ENCODE results near the gene DNAH17. TPM values are rescaled to one million over a fixed set of nuclear protein-coding genes. Genes with fewer than 3 reads are reported as not detected.
A peak's percentile ranks its signal among the peaks of the same experiment; 100 is the strongest.

DNAH17 gene
- total and polyA plus RNA-seq, 2 donors, result 0.28 to 0.30 TPM

GRCh38 chr17:78583091-78583490 lies 5.9 kb upstream of the DNAH17 start:
- peaks cover 0 to 2% of the 10 kb centered on the region in 2 donors for H3K27me3 ChIP-seq (ENCODE audit: control insufficient read depth in 2 of 2, insufficient read depth in 1 of 2, low read length in 1 of 2)
- H3K4me3 ChIP-seq (ENCODE audit: low read length in 2 of 2), result no peak overlapping the region
- H3K36me3 ChIP-seq (ENCODE audit: control insufficient read depth in 2 of 2, insufficient read depth in 2 of 2, low read length in 1 of 2), result no peaks in the 10 kb centered on the region
- 60% methylated on average over 4 of the region's 4 CpGs for WGBS
- H3K27ac ChIP-seq (ENCODE audit: low read depth in 1 of 2, low read length in 1 of 2), result no peak overlapping the region
- H3K4me1 ChIP-seq (ENCODE audit: control insufficient read depth in 2 of 2, insufficient read depth in 2 of 2, low read length in 2 of 2), result no peaks in the 10 kb centered on the region
- no peaks in the 10 kb centered on the region for H3K9me3 ChIP-seq (ENCODE audit: control insufficient read depth in 2 of 2, insufficient read depth in 1 of 2, low read length in 1 of 2)
- peak in 2 of 9 donors; percentile 12 to 18 for DNase-seq (ENCODE audit: low read depth in 6 of 9, low spot score in 9 of 9)

- no peak overlapping the region for H3K27ac ChIP-seq (ENCODE audit: low read depth in 1 of 2, low read length in 1 of 2)
- H3K4me1 ChIP-seq (ENCODE audit: control insufficient read depth in 2 of 2, insufficient read depth in 2 of 2, low read length in 2 of 2), result no peaks in the 10 kb centered on the region
- 92% methylated on average over 5 of the region's 5 CpGs for WGBS
Observed at GRCh38 chr17:78581304-78581703, 4.1 kb upstream of the DNAH17 start.

GRCh38 chr17:78580277-78580804 lies 3.1 kb upstream of the DNAH17 start:
- Histone ChIP-seq H3K4me1 (ENCODE audit: control insufficient read depth in 2 of 2, insufficient read depth in 2 of 2, low read length in 2 of 2) (no peaks in the 10 kb centered on the region), H3K4me3 (ENCODE audit: low read length in 2 of 2) (no peak overlapping the region), H3K9me3 (ENCODE audit: control insufficient read depth in 2 of 2, insufficient read depth in 1 of 2, low read length in 1 of 2) (no peaks in the 10 kb centered on the region), H3K36me3 (ENCODE audit: control insufficient read depth in 2 of 2, insufficient read depth in 2 of 2, low read length in 1 of 2) (no peaks in the 10 kb centered on the region), H3K27me3 (ENCODE audit: control insufficient read depth in 2 of 2, insufficient read depth in 1 of 2, low read length in 1 of 2) (peaks cover 0 to 2% of the 10 kb centered on the region in 2 donors), H3K27ac (ENCODE audit: low read depth in 1 of 2, low read length in 1 of 2) (no peak overlapping the region)
- no peak for DNase-seq (ENCODE audit: low read depth in 6 of 9, low spot score in 9 of 9)
- WGBS, result 94% methylated on average over 9 of the region's 9 CpGs

More at GRCh38 chr17:78581304-78581703, 4.1 kb upstream of the DNAH17 start:
- DNase-seq (ENCODE audit: low read depth in 6 of 9, low spot score in 9 of 9), result no peak
- no peaks in the 10 kb centered on the region for H3K36me3 ChIP-seq (ENCODE audit: control insufficient read depth in 2 of 2, insufficient read depth in 2 of 2, low read length in 1 of 2)
- H3K4me3 ChIP-seq (ENCODE audit: low read length in 2 of 2), result no peak overlapping the region
- H3K9me3 ChIP-seq (ENCODE audit: control insufficient read depth in 2 of 2, insufficient read depth in 1 of 2, low read length in 1 of 2), result no peaks in the 10 kb centered on the region
- H3K27me3 ChIP-seq (ENCODE audit: control insufficient read depth in 2 of 2, insufficient read depth in 1 of 2, low read length in 1 of 2), result peaks cover 0 to 2% of the 10 kb centered on the region in 2 donors

DNA sequence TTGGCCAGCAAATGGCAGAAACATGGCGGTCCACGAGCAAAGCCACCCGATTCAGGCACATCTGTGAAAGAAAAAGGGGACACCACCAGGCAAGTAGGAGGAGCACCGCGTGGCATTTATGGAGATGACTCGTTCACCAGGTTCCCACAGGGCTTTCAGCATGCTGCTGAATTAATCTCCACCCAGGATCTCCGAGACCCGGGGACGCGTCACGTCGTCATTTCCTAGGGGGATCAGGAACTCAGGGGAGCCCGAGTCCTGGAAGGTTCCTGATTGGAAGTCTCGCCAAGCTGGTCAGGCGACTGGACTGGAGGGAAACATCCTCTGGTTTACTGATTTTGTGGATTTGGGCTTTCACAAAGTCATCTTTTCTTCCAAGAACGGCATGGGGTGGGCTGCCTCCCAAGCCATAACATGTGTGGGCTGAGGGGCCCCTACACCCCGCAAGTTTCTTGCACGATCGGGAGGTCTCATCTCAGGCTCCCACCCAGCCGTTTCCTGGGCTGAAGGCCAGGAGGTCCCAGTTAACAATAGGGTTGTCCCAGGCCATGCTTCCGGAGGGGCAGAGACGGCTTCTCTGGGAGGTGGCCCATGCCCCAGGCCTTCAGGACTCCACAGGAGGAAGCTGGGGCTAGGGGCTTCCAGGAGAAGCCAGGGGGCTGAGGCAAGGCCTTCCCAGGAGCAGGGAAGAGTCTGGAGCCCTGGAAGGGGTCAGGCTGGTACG lies 645 bp downstream of the DNAH17 start:
- Histone ChIP-seq H3K9me3 (ENCODE audit: control insufficient read depth in 2 of 2, insufficient read depth in 1 of 2, low read length in 1 of 2) (no peaks in the 10 kb centered on the region), H3K27me3 (ENCODE audit: control insufficient read depth in 2 of 2, insufficient read depth in 1 of 2, low read length in 1 of 2) (peaks cover 0 to 2% of the 10 kb centered on the region in 2 donors), H3K36me3 (ENCODE audit: control insufficient read depth in 2 of 2, insufficient read depth in 2 of 2, low read length in 1 of 2) (no peaks in the 10 kb centered on the region), H3K4me1 (ENCODE audit: control insufficient read depth in 2 of 2, insufficient read depth in 2 of 2, low read length in 2 of 2) (peaks cover 0 to 8% of the 10 kb centered on the region in 2 donors), H3K4me3 (ENCODE audit: low read length in 2 of 2) (no peak overlapping the region), H3K27ac (ENCODE audit: low read depth in 1 of 2, low read length in 1 of 2) (no peak overlapping the region)
- no peak for DNase-seq (ENCODE audit: low read depth in 6 of 9, low spot score in 9 of 9)
- WGBS, result 91% methylated on average over 23 of the region's 23 CpGs

DNA sequence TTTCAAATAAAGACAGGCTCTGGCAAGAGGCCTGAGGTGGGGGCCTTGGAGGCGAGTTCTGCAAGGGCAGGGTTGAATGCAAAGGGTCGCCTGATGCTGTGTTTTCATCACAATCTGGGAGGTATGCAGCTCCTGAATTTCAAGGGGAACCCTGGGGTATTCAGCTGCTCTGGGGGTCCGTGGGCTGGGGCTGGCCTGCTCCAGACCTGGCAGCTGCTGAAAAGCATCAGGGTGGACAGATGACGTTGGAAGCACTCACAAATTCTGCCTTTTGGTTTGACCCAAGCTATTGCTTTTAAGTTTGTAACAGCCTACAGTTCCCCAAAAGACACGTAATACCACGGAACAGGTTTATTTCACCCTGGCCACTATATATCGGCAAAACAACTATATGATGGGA lies 1.3 kb downstream of the DNAH17 start:
- no peak overlapping the region for H3K4me3 ChIP-seq (ENCODE audit: low read length in 2 of 2)
- DNase-seq (ENCODE audit: low read depth in 6 of 9, low spot score in 9 of 9), result no peak
- peaks cover 0 to 2% of the 10 kb centered on the region in 2 donors for H3K27me3 ChIP-seq (ENCODE audit: control insufficient read depth in 2 of 2, insufficient read depth in 1 of 2, low read length in 1 of 2)
- peaks cover 0 to 8% of the 10 kb centered on the region in 2 donors for H3K4me1 ChIP-seq (ENCODE audit: control insufficient read depth in 2 of 2, insufficient read depth in 2 of 2, low read length in 2 of 2)
- WGBS, result 94% methylated on average over 7 of the region's 7 CpGs
- H3K9me3 ChIP-seq (ENCODE audit: control insufficient read depth in 2 of 2, insufficient read depth in 1 of 2, low read length in 1 of 2), result no peaks in the 10 kb centered on the region
- H3K27ac ChIP-seq (ENCODE audit: low read depth in 1 of 2, low read length in 1 of 2), result no peak overlapping the region
- H3K36me3 ChIP-seq (ENCODE audit: control insufficient read depth in 2 of 2, insufficient read depth in 2 of 2, low read length in 1 of 2), result no peaks in the 10 kb centered on the region

- H3K4me3 ChIP-seq (ENCODE audit: low read length in 2 of 2), result no peak overlapping the region
- peaks cover 0 to 8% of the 10 kb centered on the region in 2 donors for H3K4me1 ChIP-seq (ENCODE audit: control insufficient read depth in 2 of 2, insufficient read depth in 2 of 2, low read length in 2 of 2)
- no peaks in the 10 kb centered on the region for H3K9me3 ChIP-seq (ENCODE audit: control insufficient read depth in 2 of 2, insufficient read depth in 1 of 2, low read length in 1 of 2)
- no peak overlapping the region for H3K27ac ChIP-seq (ENCODE audit: low read depth in 1 of 2, low read length in 1 of 2)
- no peak for DNase-seq (ENCODE audit: low read depth in 6 of 9, low spot score in 9 of 9)
- no peaks in the 10 kb centered on the region for H3K36me3 ChIP-seq (ENCODE audit: control insufficient read depth in 2 of 2, insufficient read depth in 2 of 2, low read length in 1 of 2)
- 85% methylated on average over 12 of the region's 12 CpGs for WGBS
- H3K27me3 ChIP-seq (ENCODE audit: control insufficient read depth in 2 of 2, insufficient read depth in 1 of 2, low read length in 1 of 2), result peaks cover 0 to 2% of the 10 kb centered on the region in 2 donors
Observed at GRCh38 chr17:78575340-78575739, 1.9 kb downstream of the DNAH17 start.

DNA sequence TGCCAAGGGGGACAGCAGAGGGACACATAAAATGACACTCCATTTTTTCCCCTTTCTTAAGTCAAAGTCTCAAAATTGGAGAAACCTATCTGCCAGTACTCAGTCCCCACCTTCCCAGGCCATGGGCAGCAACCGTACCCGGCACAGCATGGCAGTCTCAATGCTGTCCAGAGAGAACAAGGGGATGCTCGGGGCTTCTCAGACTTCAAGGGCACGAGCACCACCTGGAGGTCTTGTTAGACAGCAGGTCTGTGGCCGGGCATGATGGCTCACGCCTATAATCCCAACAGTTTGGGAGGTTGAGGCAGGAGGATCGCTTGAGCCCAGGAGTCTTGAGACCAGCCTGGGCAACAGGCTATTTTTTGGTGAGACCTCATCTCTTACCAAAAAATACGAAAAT lies 3.2 kb downstream of the DNAH17 start:
- Histone ChIP-seq H3K4me3 (ENCODE audit: low read length in 2 of 2) (no peak overlapping the region), H3K27me3 (ENCODE audit: control insufficient read depth in 2 of 2, insufficient read depth in 1 of 2, low read length in 1 of 2) (no peaks in the 10 kb centered on the region), H3K9me3 (ENCODE audit: control insufficient read depth in 2 of 2, insufficient read depth in 1 of 2, low read length in 1 of 2) (no peaks in the 10 kb centered on the region), H3K4me1 (ENCODE audit: control insufficient read depth in 2 of 2, insufficient read depth in 2 of 2, low read length in 2 of 2) (peaks cover 0 to 8% of the 10 kb centered on the region in 2 donors), H3K36me3 (ENCODE audit: control insufficient read depth in 2 of 2, insufficient read depth in 2 of 2, low read length in 1 of 2) (no peaks in the 10 kb centered on the region), H3K27ac (ENCODE audit: low read depth in 1 of 2, low read length in 1 of 2) (no peak overlapping the region)
- DNase-seq (ENCODE audit: low read depth in 6 of 9, low spot score in 9 of 9), result no peak
- WGBS, result 96% methylated on average over 8 of the region's 8 CpGs

GRCh38 chr17:78572239-78573205 lies 4.7 kb downstream of the DNAH17 start:
- Histone ChIP-seq H3K4me1 (ENCODE audit: control insufficient read depth in 2 of 2, insufficient read depth in 2 of 2, low read length in 2 of 2) (peaks cover 0 to 8% of the 10 kb centered on the region in 2 donors), H3K27me3 (ENCODE audit: control insufficient read depth in 2 of 2, insufficient read depth in 1 of 2, low read length in 1 of 2) (peaks cover 0 to 3% of the 10 kb centered on the region in 2 donors), H3K36me3 (ENCODE audit: control insufficient read depth in 2 of 2, insufficient read depth in 2 of 2, low read length in 1 of 2) (no peaks in the 10 kb centered on the region), H3K4me3 (ENCODE audit: low read length in 2 of 2) (no peak overlapping the region), H3K9me3 (ENCODE audit: control insufficient read depth in 2 of 2, insufficient read depth in 1 of 2, low read length in 1 of 2) (no peaks in the 10 kb centered on the region), H3K27ac (ENCODE audit: low read depth in 1 of 2, low read length in 1 of 2) (no peak overlapping the region)
- DNase-seq (ENCODE audit: low read depth in 6 of 9, low spot score in 9 of 9), result peak in 2 of 9 donors; percentile 6 to 19
- WGBS, result 80% methylated on average over 20 of the region's 20 CpGs

DNA sequence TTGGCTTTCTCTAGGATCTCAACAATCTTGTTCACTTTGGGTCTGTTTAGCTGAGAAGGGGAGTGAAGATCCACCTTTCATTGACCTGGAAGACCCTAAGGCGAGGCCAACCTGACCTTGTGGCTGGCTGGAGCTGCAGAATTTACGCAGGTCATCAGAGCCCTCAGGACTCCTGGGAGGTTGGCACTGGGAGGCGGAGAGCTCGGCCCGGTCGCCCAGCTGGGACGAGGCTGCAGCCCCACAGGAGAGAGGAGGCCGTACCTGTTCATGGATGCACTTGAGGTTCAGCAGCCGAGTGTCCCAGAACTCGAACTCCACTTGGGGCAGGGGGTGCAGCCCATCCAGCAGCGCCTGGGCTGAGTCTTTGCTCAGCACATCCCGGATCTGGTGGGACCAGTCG lies 5.9 kb downstream of the DNAH17 start:
- H3K36me3 ChIP-seq (ENCODE audit: control insufficient read depth in 2 of 2, insufficient read depth in 2 of 2, low read length in 1 of 2), result no peaks in the 10 kb centered on the region
- WGBS, result 98% methylated on average over 13 of the region's 13 CpGs
- H3K4me3 ChIP-seq (ENCODE audit: low read length in 2 of 2), result no peak overlapping the region
- DNase-seq (ENCODE audit: low read depth in 6 of 9, low spot score in 9 of 9), result no peak
- H3K4me1 ChIP-seq (ENCODE audit: control insufficient read depth in 2 of 2, insufficient read depth in 2 of 2, low read length in 2 of 2), result peaks cover 0 to 8% of the 10 kb centered on the region in 2 donors
- no peaks in the 10 kb centered on the region for H3K9me3 ChIP-seq (ENCODE audit: control insufficient read depth in 2 of 2, insufficient read depth in 1 of 2, low read length in 1 of 2)
- peaks cover 0 to 3% of the 10 kb centered on the region in 2 donors for H3K27me3 ChIP-seq (ENCODE audit: control insufficient read depth in 2 of 2, insufficient read depth in 1 of 2, low read length in 1 of 2)
- H3K27ac ChIP-seq (ENCODE audit: low read depth in 1 of 2, low read length in 1 of 2), result no peak overlapping the region
